ENCODE data around the gene WTAP. TPM values are rescaled to one million over a fixed set of nuclear protein-coding genes. Genes with fewer than 3 reads are reported as not detected.

Gene WTAP
- total RNA-seq: 100 to 1,000 TPM in 1 of 4 donors, 10 to 100 TPM in 3; 68.7 to 103 (median 85.3) TPM

GRCh38 chr6:159726918-159727716, at the start of gene WTAP:
TSS of gene WTAP (plus strand) at chr6:159727506. CDS start at chr6:159736266, 8,760 bp downstream.
- no peaks in the 10 kb centered on the region for H3K27me3 ChIP-seq
- H3K9me3 ChIP-seq: no peaks in the 10 kb centered on the region
- peak; percentile 96 to 97 for DNase-seq (ENCODE audit: low spot score in 2 of 2)
- no peaks in the 10 kb centered on the region for H3K36me3 ChIP-seq
- H3K27ac ChIP-seq: peak within 1 kb of the TSS; percentile 100
- WGBS: 0% methylated on average over 24 of the region's 93 CpGs
- TF ChIP-seq POLR2AphosphoS5 (IDR thresholded peaks at IDR 0.05): peak; percentile 88 to 99 (median 94)
- TF ChIP-seq EP300 (IDR thresholded peaks at IDR 0.05): no peak
- TF ChIP-seq POLR2A (IDR thresholded peaks at IDR 0.05): peak; percentile 36 to 90
- peaks cover 51% of the 10 kb centered on the region for H3K4me1 ChIP-seq
- H3K4me3 ChIP-seq: peak within 1 kb of the TSS; percentile 93

GRCh38 chr6:159677506-159678165, 49.7 kb upstream of the WTAP start:
- no peaks in the 10 kb centered on the region for H3K4me1 ChIP-seq
- no peak overlapping the region for H3K4me3 ChIP-seq
- H3K36me3 ChIP-seq: peaks cover 46% of the 10 kb centered on the region
- H3K27me3 ChIP-seq: no peaks in the 10 kb centered on the region
- TF ChIP-seq EP300 (IDR thresholded peaks at IDR 0.05) (no peak), CTCF (IDR thresholded peaks at IDR 0.05) (no peak), POLR2AphosphoS5 (IDR thresholded peaks at IDR 0.05) (no peak)
- H3K27ac ChIP-seq: no peak overlapping the region
- 92% methylated on average over 5 of the region's 5 CpGs for WGBS
- DNase-seq (ENCODE audit: low spot score in 2 of 2): no peak
- H3K9me3 ChIP-seq: no peaks in the 10 kb centered on the region

GRCh38 chr6:159678574-159678973, 48.7 kb upstream of the WTAP start:
- H3K4me1 ChIP-seq: no peaks in the 10 kb centered on the region
- no peak overlapping the region for H3K4me3 ChIP-seq
- peaks cover 53% of the 10 kb centered on the region for H3K36me3 ChIP-seq
- no peaks in the 10 kb centered on the region for H3K27me3 ChIP-seq
- WGBS: 91% methylated on average over 3 of the region's 3 CpGs
- TF ChIP-seq POLR2A (IDR thresholded peaks at IDR 0.05) (no peak), CTCF (IDR thresholded peaks at IDR 0.05) (no peak), POLR2AphosphoS5 (IDR thresholded peaks at IDR 0.05) (no peak), EP300 (IDR thresholded peaks at IDR 0.05) (no peak)
- no peak overlapping the region for H3K27ac ChIP-seq
- no peaks in the 10 kb centered on the region for H3K9me3 ChIP-seq
- DNase-seq (ENCODE audit: low spot score in 2 of 2): no peak

- peaks cover 62% of the 10 kb centered on the region for H3K36me3 ChIP-seq
- H3K9me3 ChIP-seq: no peaks in the 10 kb centered on the region
These were observed 47.9 kb upstream of the WTAP start for GRCh38 chr6:159679091-159680077.

More at GRCh38 chr6:159679091-159680077, 47.9 kb upstream of the WTAP start:
- no peak overlapping the region for H3K4me3 ChIP-seq
- WGBS: 77% methylated on average over 5 of the region's 5 CpGs
- no peaks in the 10 kb centered on the region for H3K4me1 ChIP-seq
- TF ChIP-seq EP300 (IDR thresholded peaks at IDR 0.05) (no peak), POLR2A (IDR thresholded peaks at IDR 0.05) (no peak), POLR2AphosphoS5 (IDR thresholded peaks at IDR 0.05) (no peak), CTCF (IDR thresholded peaks at IDR 0.05) (no peak)
- H3K27me3 ChIP-seq: no peaks in the 10 kb centered on the region
- H3K27ac ChIP-seq: no peak overlapping the region
- DNase-seq (ENCODE audit: low spot score in 2 of 2): no peak
